ENCODE results near the gene SPTBN1. TPM values are rescaled to one million over a fixed set of nuclear protein-coding genes. Genes with fewer than 3 reads are reported as not detected.

Gene SPTBN1
- total and polyA plus RNA-seq, 2 donors (not counting 3 experiments of a cell fraction or from before 2014, with no cell fraction given), result 63.3 to 320 TPM

DNA sequence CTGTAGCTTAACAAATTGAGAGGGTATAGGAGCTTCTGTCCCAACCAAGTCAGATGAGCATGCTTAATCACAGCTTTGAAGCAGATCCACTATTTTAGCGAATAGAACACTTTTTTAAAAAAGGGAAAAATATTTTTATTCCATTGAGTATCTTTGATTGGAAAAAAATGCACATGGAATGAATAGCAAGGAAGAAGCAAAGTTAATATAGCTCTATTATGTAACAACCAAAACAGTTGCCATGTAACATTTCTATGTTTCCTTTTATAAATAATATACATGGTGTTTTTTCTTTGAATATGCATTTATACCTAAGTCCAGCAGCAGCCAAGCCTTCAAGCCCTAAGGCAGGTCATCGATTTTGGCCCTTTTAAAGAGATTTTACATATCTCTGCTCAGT is 21.4 kb upstream of the SPTBN1 start:
- H3K27me3 ChIP-seq (ENCODE audit: control insufficient read depth in 2 of 2, insufficient read depth in 2 of 2, low read length in 2 of 2), result no peaks in the 10 kb centered on the region
- H3K36me3 ChIP-seq (ENCODE audit: control insufficient read depth in 2 of 2, extremely low read depth in 1 of 2, insufficient read depth in 2 of 2, low read length in 2 of 2), result no peaks in the 10 kb centered on the region
- no peaks in the 10 kb centered on the region for H3K79me2 ChIP-seq (ENCODE audit: control insufficient read depth, insufficient read depth, low read length)
- H3K27ac ChIP-seq (ENCODE audit: insufficient read depth, low read depth, low read length), result no peak overlapping the region
- dilution Hi-C loops (cut with MboI; ENCODE audit: extremely low pct_ligation_motif_present, low sequenced_read_pairs), result no loop called here
- BruUV-seq (replicated peaks), result no TSS peak
- no peak for DNase-seq (ENCODE audit: low read depth, low spot score)
- ChIA-PET CTCF (interaction anchor here (0.9 to 2.0 kb wide), 4 partner anchors 12 to 97 kb away, joined by 3 to 4 read pairs (median 3); no protein-coding TSS in a partner anchor), POLR2A (no interaction called here)
- H4K20me1 ChIP-seq (replicated peaks; ENCODE audit: control insufficient read depth, extremely low read depth, insufficient read depth, low read length), result no peaks in the 10 kb centered on the region
- TF ChIP-seq GATA2 (IDR thresholded peaks at IDR 0.05; ENCODE audit: insufficient read depth, insufficient read length, low read depth, low read length) (no peak), POLR2A (IDR thresholded peaks at IDR 0.05; ENCODE audit: low read depth, low read length) (no peak), POLR2AphosphoS5 (IDR thresholded peaks at IDR 0.05; ENCODE audit: insufficient read depth, low read depth, low read length) (no peak), JUN (IDR thresholded peaks at IDR 0.05; ENCODE audit: borderline replicate concordance, insufficient read depth, insufficient read length, low read depth) (no peak), MYC (IDR thresholded peaks at IDR 0.05; ENCODE audit: low read depth, low read length) (no peak), EZH2 (IDR thresholded peaks at IDR 0.05; ENCODE audit: borderline replicate concordance, low read depth, low read length, severe bottlenecking) (no peak), FOS (IDR thresholded peaks at IDR 0.05; ENCODE audit: borderline replicate concordance, insufficient read depth, low read length) (no peak)
- TF ChIP-seq, protein P1, sequence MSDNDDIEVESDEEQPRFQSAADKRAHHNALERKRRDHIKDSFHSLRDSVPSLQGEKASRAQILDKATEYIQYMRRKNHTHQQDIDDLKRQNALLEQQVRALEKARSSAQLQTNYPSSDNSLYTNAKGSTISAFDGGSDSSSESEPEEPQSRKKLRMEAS (IDR thresholded peaks at IDR 0.05; ENCODE audit: insufficient read depth, insufficient read length), result no peak
- TF ChIP-seq, protein P2, sequence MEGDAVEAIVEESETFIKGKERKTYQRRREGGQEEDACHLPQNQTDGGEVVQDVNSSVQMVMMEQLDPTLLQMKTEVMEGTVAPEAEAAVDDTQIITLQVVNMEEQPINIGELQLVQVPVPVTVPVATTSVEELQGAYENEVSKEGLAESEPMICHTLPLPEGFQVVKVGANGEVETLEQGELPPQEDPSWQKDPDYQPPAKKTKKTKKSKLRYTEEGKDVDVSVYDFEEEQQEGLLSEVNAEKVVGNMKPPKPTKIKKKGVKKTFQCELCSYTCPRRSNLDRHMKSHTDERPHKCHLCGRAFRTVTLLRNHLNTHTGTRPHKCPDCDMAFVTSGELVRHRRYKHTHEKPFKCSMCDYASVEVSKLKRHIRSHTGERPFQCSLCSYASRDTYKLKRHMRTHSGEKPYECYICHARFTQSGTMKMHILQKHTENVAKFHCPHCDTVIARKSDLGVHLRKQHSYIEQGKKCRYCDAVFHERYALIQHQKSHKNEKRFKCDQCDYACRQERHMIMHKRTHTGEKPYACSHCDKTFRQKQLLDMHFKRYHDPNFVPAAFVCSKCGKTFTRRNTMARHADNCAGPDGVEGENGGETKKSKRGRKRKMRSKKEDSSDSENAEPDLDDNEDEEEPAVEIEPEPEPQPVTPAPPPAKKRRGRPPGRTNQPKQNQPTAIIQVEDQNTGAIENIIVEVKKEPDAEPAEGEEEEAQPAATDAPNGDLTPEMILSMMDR (IDR thresholded peaks at IDR 0.05; ENCODE audit: extremely low read depth in 1 of 2, insufficient read depth in 1 of 2, low read depth in 1 of 2, low read length in 2 of 2), result no peak
- H2AFZ ChIP-seq (ENCODE audit: low read depth, low read length), result no peak overlapping the region
- no peak overlapping the region for H3K9ac ChIP-seq (replicated peaks; ENCODE audit: extremely low read depth, insufficient read depth, low read length)
- FAIRE-seq, result no peak
- H3K9me1 ChIP-seq (replicated peaks; ENCODE audit: control insufficient read depth, extremely low read depth, insufficient read depth, low read length), result no peaks in the 10 kb centered on the region
- peaks cover 15% of the 10 kb centered on the region for H3K4me1 ChIP-seq (ENCODE audit: control insufficient read depth, extremely low read depth, insufficient read depth, low read length)
- intact Hi-C loops (cut with micrococcal nuclease), result no loop called here
- H3K4me3 ChIP-seq (replicated peaks in 1 of 3; ENCODE audit: insufficient read depth in 1 of 3, low read depth in 1 of 3, low read length in 3 of 3), result no peak overlapping the region
- H3K9me3 ChIP-seq (replicated peaks; ENCODE audit: control insufficient read depth, insufficient read depth, low read length), result no peaks in the 10 kb centered on the region
- no peak overlapping the region for H3K4me2 ChIP-seq (ENCODE audit: insufficient read depth, low read length)
